Liver (tissue), 9 donors: Measurements from ENCODE around the gene SYNPR. TPM values are rescaled to one million over a fixed set of nuclear protein-coding genes. Genes with fewer than 3 reads are reported as not detected.

Source experiments
- DNase-seq: peaks from one replicate; pipeline ENCODE4 v3.0.0-alpha.2; 2017; ENCODE audit warnings: low spot score
- H3K27ac ChIP-seq, 2 donors: one replicate each; pipeline ENCODE4 v1.7.0; 2013; ENCODE audit warnings: inconsistent platforms in 2 of 2, low read length in 2 of 2, control low read depth in 1 of 2, low read depth in 1 of 2, mild to moderate bottlenecking in 1 of 2
- H3K27me3 ChIP-seq, 4 donors: one replicate each; pipeline versions ENCODE4 v1.6.1 to v1.7.0; 2013; ENCODE audit warnings: low read length in 3 of 4, inconsistent platforms in 1 of 4, mild to moderate bottlenecking in 1 of 4, moderate library complexity in 1 of 4; ENCODE audit not compliant: control insufficient read depth in 4 of 4, insufficient read depth in 4 of 4
- H3K36me3 ChIP-seq, 4 donors: one replicate each; pipeline versions ENCODE4 v1.6.1 to v1.7.0; 2013; ENCODE audit warnings: low read length in 3 of 4, mild to moderate bottlenecking in 3 of 4, low read depth in 1 of 4, moderate library complexity in 1 of 4; ENCODE audit not compliant: control insufficient read depth in 4 of 4, insufficient read depth in 3 of 4
- H3K4me1 ChIP-seq, 4 donors: one replicate each; pipeline versions ENCODE4 v1.6.1 to v1.7.0; 2013; ENCODE audit warnings: low read length in 3 of 4, mild to moderate bottlenecking in 3 of 4, moderate library complexity in 1 of 4; ENCODE audit not compliant: control insufficient read depth in 4 of 4, insufficient read depth in 4 of 4
- H3K4me3 ChIP-seq, 3 donors: one replicate each; pipeline versions ENCODE4 v1.6.1 to v1.7.0; 2013; ENCODE audit warnings: low read length in 3 of 3, control low read depth in 1 of 3, low read depth in 1 of 3, mild to moderate bottlenecking in 1 of 3
- H3K9ac ChIP-seq, 2 donors: one replicate each; pipeline ENCODE4 v1.7.0; 2013; ENCODE audit warnings: low read length in 2 of 2, mild to moderate bottlenecking in 2 of 2, moderate library complexity in 2 of 2, control low read depth in 1 of 2, low read depth in 1 of 2
- H3K9me3 ChIP-seq, 4 donors: one replicate each; pipeline versions ENCODE4 v1.6.1 to v1.7.0; 2013; ENCODE audit warnings: low read length in 3 of 4; ENCODE audit not compliant: control insufficient read depth in 4 of 4
- CTCF ChIP-seq: fragments of 150-350 bp; IDR thresholded peaks from 2 replicates; pipeline ENCODE4 v1.5.1; 2017; ENCODE audit warnings: improper control_type of control experiment, low read depth, low read length; ENCODE audit not compliant: missing input control
- EGR1 ChIP-seq, 2 donors: IDR thresholded peaks; 2 replicates each; pipeline ENCODE4 v1.6.1; 2016 to 2018; ENCODE audit warnings: antibody characterized with exemption in 2 of 2, low read depth in 2 of 2
- FOXA1 ChIP-seq: IDR thresholded peaks from 2 replicates; pipeline ENCODE4 v1.6.1; 2016; ENCODE audit warnings: antibody characterized with exemption
- FOXA2 ChIP-seq: IDR thresholded peaks from 2 replicates; pipeline ENCODE4 v1.6.1; 2016; ENCODE audit warnings: antibody characterized with exemption
- GABPA ChIP-seq, 2 donors: IDR thresholded peaks in 1 of 2; conservative IDR thresholded peaks in 1 of 2; 2 replicates each; pipeline ENCODE4 v1.6.1; 2016; ENCODE audit warnings: antibody characterized with exemption in 2 of 2, mild to moderate bottlenecking in 1 of 2, moderate library complexity in 1 of 2
- HNF4A ChIP-seq, 2 donors: conservative IDR thresholded peaks; 2 replicates each; pipeline ENCODE4 v1.6.1; 2016; ENCODE audit warnings: antibody characterized with exemption in 2 of 2, mild to moderate bottlenecking in 2 of 2
- HNF4G ChIP-seq: IDR thresholded peaks from 2 replicates; pipeline ENCODE4 v1.6.1; 2016; ENCODE audit warnings: antibody characterized with exemption
- JUND ChIP-seq, 2 donors: IDR thresholded peaks; 2 replicates each; pipeline ENCODE4 v1.6.1; 2016; ENCODE audit warnings: antibody characterized with exemption in 2 of 2
- NR2F2 ChIP-seq: IDR thresholded peaks from 2 replicates; pipeline ENCODE4 v1.6.1; 2016; ENCODE audit warnings: antibody characterized with exemption
- RAD21 ChIP-seq, 2 donors: IDR thresholded peaks; 2 replicates each; pipeline ENCODE4 v1.6.1; 2016; ENCODE audit warnings: antibody characterized with exemption in 2 of 2, mild to moderate bottlenecking in 2 of 2
- REST ChIP-seq: IDR thresholded peaks from 2 replicates; pipeline ENCODE4 v1.6.1; 2016; ENCODE audit warnings: antibody characterized with exemption, mild to moderate bottlenecking
- RXRA ChIP-seq, 2 donors: IDR thresholded peaks; 2 replicates each; pipeline ENCODE4 v1.6.1; 2017 to 2018; ENCODE audit warnings: antibody characterized with exemption in 2 of 2, mild to moderate bottlenecking in 1 of 2
- SP1 ChIP-seq: IDR thresholded peaks from 2 replicates; pipeline ENCODE4 v1.6.1; 2018; ENCODE audit warnings: antibody characterized with exemption, mild to moderate bottlenecking
- TAF1 ChIP-seq: conservative IDR thresholded peaks from 2 replicates; pipeline ENCODE4 v1.6.1; 2016; ENCODE audit warnings: antibody characterized with exemption, mild to moderate bottlenecking
- YY1 ChIP-seq: IDR thresholded peaks from 2 replicates; pipeline ENCODE4 v1.6.1; 2016; ENCODE audit warnings: antibody characterized with exemption, mild to moderate bottlenecking
- ZBTB33 ChIP-seq: IDR thresholded peaks from 2 replicates; pipeline ENCODE4 v1.6.1; 2016; ENCODE audit warnings: antibody characterized with exemption
- WGBS: extraction: QIAGEN DNeasy Blood & Tissue Kit; methylation state at CpG from one replicate; pipeline ENCODE4 v1.1.7; 2013; 5-methylcytosine and 5-hydroxymethylcytosine counted together
- polyA plus RNA-seq, 2 donors: library from polyadenylated mRNA; stranded (reverse) in 1 of 2; unstranded in 1 of 2; fragments of 200-250 nt in 1 of 2; fragments of >200 nt in 1 of 2; fragmentation: Nextera tagmentation in 1 of 2; extraction: Ambion mirVana in 1 of 2; gene quantifications; one replicate each; pipeline versions ENCODE4 v1.2.1 to v1.2.3, GENCODE V29; 2013 to 2015
- total RNA-seq, 2 donors: library from RNA; depleted of rRNA; stranded (reverse); fragments of >200 nt; gene quantifications; one replicate each; pipeline ENCODE4 v1.2.3, GENCODE V29; 2014
- TF ChIP-seq, protein P1 (sequence below): IDR thresholded peaks from 2 replicates; pipeline ENCODE4 v1.6.1; 2016; ENCODE audit warnings: antibody characterized with exemption
- TF ChIP-seq, protein P2 (sequence below): IDR thresholded peaks from 2 replicates; pipeline ENCODE4 v1.6.1; 2016; ENCODE audit warnings: antibody characterized with exemption
- donor health status: healthy.
- donor health status: healthy.
- donor health status: healthy.
- donor health status: healthy.
- donor health status: healthy.

Gene SYNPR
- total and polyA plus RNA-seq, 4 donors: not detected

DNA sequence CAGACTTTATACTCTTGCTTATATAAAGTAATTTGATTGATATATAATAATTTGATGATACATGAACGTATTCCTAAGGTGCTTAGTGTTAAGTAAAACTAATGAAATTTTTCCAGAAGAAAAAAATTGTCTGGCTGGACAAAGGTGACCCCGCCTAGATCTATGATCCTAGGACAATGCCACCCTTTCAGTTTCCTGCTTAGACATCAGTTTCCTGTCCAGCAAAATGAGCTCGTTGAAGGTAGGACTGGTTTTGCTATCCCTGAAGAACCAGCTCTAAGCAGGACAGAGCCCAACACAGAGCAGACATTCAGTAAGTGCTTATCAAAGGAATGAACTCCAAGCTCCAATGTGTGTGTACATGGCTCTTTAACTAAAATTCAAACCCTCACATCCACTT is 293.6 kb downstream of the SYNPR start:
- Histone ChIP-seq H3K9me3 (peaks cover 0 to 3% (median under 1%) of the 10 kb centered on the region in 4 donors), H3K4me3 (no peak overlapping the region), H3K27me3 (peaks cover 0 to 5% (median 0%) of the 10 kb centered on the region in 4 donors), H3K36me3 (no peaks in the 10 kb centered on the region), H3K9ac (no peak overlapping the region), H3K27ac (no peak overlapping the region), H3K4me1 (no peaks in the 10 kb centered on the region)
- 60% methylated on average over 3 of the region's 3 CpGs for WGBS
- no peak for DNase-seq
- TF ChIP-seq JUND (IDR thresholded peaks at IDR 0.05) (no peak), FOXA2 (no peak), RAD21 (IDR thresholded peaks at IDR 0.05) (no peak), REST (no peak), TAF1 (no peak), GABPA (IDR thresholded peaks at IDR 0.05 in 1 of 2, conservative IDR thresholded peaks at IDR 0.05 in 1 of 2) (no peak), RXRA (IDR thresholded peaks at IDR 0.05) (no peak), FOXA1 (no peak), HNF4A (conservative IDR thresholded peaks at IDR 0.05) (no peak), NR2F2 (no peak)

DNA sequence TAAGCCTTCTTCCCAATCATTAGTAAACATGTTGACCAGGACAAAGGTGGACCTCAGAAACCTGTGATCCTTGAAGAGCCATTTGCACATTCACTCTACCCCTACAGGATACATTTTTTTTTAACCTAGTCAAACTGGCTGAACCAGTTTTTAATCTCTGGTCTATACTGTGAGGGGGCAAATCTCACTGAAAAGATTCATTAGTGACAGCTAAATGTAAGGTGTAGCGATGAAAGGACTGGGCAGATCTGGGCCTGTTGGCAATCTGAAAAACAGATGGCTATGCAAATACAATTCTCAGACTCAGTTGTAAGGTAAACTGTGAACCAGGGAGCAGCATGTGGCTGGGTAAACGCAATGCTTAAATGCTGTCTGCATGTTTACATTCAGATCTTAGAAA is 298.7 kb downstream of the SYNPR start:
- 72% methylated on average over 2 of the region's 2 CpGs for WGBS
- no peak for TF ChIP-seq HNF4A (conservative IDR thresholded peaks at IDR 0.05)
- TF ChIP-seq RXRA (IDR thresholded peaks at IDR 0.05): no peak
- TF ChIP-seq REST: no peak
- TF ChIP-seq RAD21 (IDR thresholded peaks at IDR 0.05): no peak
- TF ChIP-seq SP1: no peak
- TF ChIP-seq CTCF: no peak
- no peak for TF ChIP-seq FOXA1
- TF ChIP-seq HNF4G: no peak
- no peak for TF ChIP-seq YY1
- TF ChIP-seq, protein P1, sequence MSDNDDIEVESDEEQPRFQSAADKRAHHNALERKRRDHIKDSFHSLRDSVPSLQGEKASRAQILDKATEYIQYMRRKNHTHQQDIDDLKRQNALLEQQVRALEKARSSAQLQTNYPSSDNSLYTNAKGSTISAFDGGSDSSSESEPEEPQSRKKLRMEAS: no peak
- no peak for TF ChIP-seq TAF1
- no peak for TF ChIP-seq FOXA2
- TF ChIP-seq GABPA (IDR thresholded peaks at IDR 0.05 in 1 of 2, conservative IDR thresholded peaks at IDR 0.05 in 1 of 2): no peak
- TF ChIP-seq NR2F2: no peak
- TF ChIP-seq ZBTB33: no peak
- TF ChIP-seq EGR1 (IDR thresholded peaks at IDR 0.05; ENCODE audit: low read depth in 2 of 2): no peak
- TF ChIP-seq, protein P2, sequence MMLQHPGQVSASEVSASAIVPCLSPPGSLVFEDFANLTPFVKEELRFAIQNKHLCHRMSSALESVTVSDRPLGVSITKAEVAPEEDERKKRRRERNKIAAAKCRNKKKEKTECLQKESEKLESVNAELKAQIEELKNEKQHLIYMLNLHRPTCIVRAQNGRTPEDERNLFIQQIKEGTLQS: no peak
- Histone ChIP-seq H3K4me3 (no peak overlapping the region), H3K9me3 (no peaks in the 10 kb centered on the region), H3K27ac (no peak overlapping the region), H3K36me3 (no peaks in the 10 kb centered on the region), H3K9ac (no peak overlapping the region), H3K27me3 (peaks cover 0 to 3% (median 0%) of the 10 kb centered on the region in 4 donors), H3K4me1 (no peaks in the 10 kb centered on the region)
- DNase-seq: no peak
